SIG-M5 (cell line): ENCODE measurements around the gene GTPBP2.
"Not testable (repeated sequence)": the region's sequence is repeated elsewhere in the genome, so short reads cannot be mapped to it uniquely, and the experiment has no call there.

Source experiments
- DNase-seq: peaks from one replicate; lab custom pipeline; 2025; lab: John Stamatoyannopoulos, UW

GTPBP2 gene

GRCh38 chr6:43623880-43624785 lies 4.9 kb downstream of the GTPBP2 start:
- no peak for DNase-seq

GRCh38 chr6:43622541-43622940 lies 6.5 kb downstream of the GTPBP2 start:
- no peak for DNase-seq

- no peak for DNase-seq
Measured at GRCh38 chr6:43621836-43622180, 7.3 kb downstream of the GTPBP2 start.

DNA sequence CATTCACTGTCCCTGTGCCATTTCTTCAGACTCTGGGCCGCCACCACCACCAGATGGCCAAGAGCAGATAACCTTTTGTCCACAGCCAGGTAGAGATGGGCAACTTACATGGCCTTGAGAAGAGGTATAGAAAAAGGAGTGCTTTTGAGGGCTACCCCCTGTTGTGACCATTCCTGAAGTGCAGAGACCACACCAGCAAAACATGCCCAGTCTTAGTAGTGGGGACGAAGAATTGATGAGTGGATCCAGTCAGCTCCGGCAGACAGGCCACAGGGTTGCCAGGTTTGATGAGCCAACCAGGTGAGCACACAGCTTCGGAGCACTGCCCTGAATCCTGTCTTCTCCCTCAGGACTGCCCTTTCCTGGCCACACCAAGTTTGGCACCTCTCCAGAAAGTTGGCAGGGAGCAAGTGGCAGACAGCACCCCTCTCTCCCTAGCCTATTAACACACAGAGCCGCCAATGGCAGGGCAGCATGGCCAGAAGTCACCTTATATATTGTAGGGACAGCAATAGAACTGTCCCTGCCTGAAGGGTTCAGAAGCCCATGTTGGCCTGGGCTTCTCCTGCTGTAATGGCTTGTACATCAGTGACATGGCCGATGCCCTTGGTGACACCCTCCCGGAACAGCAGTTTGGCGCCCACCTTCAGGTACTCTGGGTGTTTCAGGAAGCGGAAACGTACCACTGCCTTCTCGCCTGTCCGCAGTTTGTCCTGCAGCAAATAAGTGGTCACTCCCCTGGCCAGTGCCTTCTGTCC lies 7.8 kb downstream of the GTPBP2 start:
- DNase-seq, result no peak

DNA sequence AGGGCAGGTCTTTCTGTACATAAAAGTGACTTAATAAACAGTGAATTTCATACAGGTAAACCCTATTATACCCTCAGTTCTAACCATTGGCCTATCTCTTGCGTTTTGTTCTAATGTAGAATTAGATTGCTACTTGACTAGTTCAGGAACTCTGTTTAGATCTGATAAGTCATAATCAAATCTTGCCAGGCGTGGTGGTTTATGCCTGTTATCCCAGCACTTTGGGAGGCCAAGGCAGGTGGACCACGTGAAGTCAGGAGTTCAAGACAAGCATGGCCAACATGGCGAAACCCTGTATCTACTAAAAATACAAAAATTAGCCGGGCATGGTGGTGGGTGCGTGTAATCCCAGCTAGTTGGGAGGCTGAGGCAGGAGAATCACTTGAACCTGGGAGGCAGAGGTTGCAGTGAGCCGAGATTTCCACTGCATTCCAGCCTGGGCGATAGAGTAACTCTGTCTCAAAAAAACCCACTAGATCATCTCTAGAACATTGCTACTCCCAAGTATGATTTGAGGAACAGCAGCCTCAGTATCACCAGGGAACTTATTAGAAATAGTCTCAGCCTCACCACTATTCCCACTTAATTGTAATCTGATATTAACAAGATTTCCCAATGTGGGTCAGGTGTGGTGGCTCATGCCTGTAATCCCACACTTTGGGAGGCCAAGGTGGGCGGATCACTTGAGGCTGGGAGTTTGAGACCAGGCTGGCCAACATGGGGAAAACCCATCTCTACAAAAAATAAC lies 12.2 kb downstream of the GTPBP2 start:
- no peak for DNase-seq

- DNase-seq, result no peak
Measured at GRCh38 chr6:43614396-43614730, 14.7 kb downstream of the GTPBP2 start.

- DNase-seq, result no peak
Measured at GRCh38 chr6:43613721-43614395, 15.2 kb downstream of the GTPBP2 start.

- DNase-seq, result no peak
Measured at GRCh38 chr6:43610431-43610830, 18.6 kb downstream of the GTPBP2 start.

DNA sequence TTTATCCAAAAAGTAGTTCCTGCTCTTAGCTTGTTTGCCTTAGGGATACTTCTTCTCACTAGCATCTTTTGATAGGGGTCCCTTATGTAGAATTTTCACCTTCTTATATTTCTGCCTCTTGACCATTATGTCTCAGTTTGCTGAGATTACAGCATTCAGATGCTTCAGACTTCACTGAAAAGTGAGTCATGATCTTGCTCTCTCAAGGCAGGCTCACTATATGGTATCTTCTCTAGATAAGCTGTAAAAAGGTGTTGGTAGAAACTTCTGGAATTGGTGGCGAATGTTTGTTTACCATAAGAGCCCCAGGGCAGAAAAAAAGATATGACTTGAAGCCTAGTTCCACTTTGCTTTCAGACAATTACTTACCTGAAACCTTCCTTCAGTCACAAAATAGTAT lies 19.7 kb downstream of the GTPBP2 start:
- no peak for DNase-seq

DNA sequence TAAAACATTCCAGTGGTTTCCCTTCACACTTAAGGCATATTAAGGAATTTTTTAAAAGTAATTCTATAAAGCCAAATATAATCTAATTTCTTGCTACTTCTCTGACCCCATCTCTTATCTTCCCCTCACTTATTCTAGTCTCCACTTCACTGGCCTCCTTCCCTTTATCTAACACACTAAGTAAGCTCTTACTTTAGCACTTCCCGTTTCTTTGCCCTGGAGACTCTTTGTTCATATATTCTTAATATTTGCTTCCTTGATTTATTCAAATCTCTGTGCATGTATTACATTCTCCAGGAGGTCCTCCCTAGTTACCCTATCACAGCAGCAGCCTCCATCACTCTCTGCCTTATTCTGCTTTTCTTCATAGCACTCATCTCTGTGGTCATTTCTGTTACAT lies 20.3 kb downstream of the GTPBP2 start:
- no peak for DNase-seq

DNA sequence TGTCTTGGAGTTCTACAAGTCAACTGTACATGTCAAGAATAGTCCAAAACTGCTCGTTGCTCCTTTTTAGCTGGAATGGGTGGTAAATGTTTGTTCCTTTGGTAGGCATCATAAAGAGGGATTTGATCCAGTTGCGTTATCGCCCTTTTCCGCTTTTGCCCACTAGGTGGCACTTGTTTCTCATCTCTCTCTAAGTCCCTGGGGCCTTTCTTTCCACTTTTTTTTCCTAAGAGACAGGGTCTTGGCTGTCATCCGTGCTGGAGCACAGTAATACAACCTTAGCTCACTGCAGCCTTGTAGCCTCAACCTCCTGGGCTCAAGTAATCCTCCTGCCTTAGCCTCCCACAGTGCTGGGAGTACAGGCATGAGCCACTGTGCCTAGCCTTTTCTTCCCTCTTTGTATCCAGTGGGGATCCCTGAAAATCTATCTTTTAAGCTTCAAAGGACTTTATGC lies 20.7 kb downstream of the GTPBP2 start:
- DNase-seq, result no peak

DNA sequence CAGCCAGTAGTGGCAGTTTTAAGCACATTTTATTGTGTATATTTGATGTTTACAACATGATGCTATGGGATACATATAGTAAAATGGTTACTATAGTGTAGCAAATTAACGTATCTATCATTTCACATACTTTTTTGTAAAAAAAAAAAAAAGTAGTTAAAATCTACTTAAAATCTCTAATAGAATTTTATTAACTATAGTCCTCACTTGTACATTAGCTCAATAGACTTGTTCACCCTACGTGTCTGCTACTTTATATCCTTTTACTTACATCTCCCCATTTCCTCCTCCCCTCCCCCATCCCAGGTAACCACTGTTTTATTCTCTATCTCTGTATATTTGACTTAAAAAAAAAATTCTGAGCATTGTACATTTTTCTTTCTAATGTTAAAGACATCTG lies 23.0 kb downstream of the GTPBP2 start:
- no peak for DNase-seq

DNA sequence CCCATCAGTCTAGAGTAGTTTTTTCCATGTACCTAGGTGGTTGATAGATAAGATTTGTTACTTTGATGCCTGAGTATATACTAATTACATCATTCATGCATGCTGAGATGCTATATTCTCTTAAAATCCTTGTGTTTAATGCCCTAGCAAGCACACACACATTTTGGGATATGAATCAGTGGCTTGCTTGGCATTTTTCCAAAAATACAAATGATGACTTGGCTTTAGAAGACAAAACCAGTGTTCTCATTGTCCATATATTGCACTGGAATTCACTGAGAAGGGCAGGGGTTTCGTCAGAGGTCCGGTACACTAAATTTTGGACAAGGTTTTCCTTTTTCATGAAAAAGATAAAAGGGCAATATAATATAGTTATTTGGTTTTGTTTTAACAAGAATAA lies 24.9 kb downstream of the GTPBP2 start:
- no peak for DNase-seq

DNA sequence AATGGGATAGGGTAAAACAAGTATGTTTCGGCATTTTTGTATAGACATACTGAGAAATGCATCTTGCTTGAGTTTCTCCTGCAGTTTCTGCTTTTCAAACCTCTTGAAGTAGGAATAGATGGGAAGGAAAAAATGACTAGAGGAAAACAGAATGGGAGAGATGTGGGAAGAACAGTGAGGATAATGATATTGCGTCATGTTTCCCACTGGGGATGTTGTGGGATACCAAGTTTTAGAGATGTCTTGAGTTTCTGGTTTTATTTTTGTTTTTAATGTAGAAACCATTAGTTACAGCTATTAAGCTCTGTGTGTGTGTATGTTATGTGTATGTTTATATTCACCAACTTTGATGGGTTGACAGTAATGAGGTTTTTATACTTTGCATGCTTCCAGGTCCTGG lies 28.5 kb downstream of the GTPBP2 start:
- DNase-seq, result no peak

DNA sequence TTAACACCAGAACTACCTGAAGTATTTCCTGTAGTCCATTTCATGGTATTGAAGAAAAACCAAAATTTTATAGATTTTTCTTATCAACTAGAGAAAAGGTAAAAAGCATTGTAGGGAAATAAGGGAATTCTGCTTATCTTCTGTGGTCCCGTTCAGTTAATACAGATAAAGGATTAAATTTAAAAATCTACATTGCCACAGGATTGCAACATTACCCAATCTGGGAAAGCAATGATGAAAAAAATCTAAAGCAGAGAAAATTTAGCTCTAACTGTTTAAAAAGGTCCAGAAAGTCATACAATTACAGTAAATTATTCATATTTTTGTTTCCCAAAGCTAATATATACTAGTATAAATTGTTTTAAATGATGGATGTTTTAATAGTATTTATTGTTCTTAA lies 35.1 kb downstream of the GTPBP2 start:
- DNase-seq, result no peak

DNA sequence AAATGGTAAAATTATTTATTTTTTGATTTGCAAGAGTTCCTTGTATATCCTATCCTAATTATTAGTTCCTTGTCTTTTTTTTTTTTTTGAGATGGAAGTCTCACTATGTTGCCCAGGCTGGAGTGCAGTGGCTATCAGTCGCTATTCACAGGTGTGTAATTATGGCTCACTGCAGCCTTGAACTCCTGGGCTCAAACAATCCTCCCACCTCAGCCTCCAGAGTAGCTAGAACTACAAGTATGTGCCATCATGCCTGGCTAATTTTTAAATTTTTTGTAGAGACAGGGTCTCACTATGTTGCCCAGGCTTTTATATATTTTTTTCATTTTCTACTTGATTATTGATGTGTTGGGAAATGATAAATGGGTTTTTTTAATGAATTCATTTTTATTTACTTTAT lies 39.5 kb downstream of the GTPBP2 start:
- DNase-seq, result not testable (repeated sequence)

GRCh38 chr6:43588194-43588593 lies 40.9 kb downstream of the GTPBP2 start:
- no peak for DNase-seq

GRCh38 chr6:43584892-43585570 lies 44.0 kb downstream of the GTPBP2 start:
- no peak for DNase-seq

DNA sequence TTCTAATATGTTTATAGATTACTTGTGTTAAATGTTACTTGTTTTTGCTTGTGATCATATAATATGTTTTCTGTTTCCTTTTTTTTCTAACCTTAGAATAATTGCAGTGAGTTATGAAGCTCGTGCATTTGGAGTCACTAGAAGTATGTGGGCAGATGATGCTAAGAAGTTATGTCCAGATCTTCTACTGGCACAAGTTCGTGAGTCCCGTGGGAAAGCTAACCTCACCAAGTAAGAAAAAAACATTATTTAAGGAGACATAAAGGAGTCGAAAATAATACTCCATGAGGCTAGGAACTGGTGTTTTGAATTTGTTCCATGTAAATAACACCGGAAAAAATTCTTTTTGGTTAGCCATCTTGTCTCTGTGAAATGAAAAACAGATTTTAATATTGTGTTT lies 46.2 kb downstream of the GTPBP2 start:
- no peak for DNase-seq

- DNase-seq, result no peak
Measured at GRCh38 chr6:43579171-43579570, 49.9 kb downstream of the GTPBP2 start.

DNA sequence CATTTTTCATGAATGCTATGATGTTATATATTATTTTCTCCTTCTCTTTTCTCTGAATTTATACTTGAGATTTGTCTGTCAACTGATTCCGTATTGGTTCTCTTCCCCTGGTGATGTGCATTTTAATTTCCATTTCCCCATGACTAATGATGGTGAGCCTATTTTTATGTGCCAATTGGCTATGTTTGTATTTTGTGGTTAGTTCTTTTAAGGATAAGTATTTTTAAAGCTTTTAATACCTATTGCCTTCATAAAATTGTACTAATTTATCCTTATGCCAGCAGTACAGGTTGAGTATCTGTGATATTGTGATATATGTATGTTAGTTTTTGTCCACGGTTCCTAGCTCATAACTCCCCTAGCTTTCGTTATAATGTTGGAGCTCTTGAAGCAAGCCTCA lies 50.3 kb downstream of the GTPBP2 start:
- DNase-seq, result no peak
